B cell (primary cell): Measurements from ENCODE around the gene TRIP11. TPM values are rescaled to one million over a fixed set of nuclear protein-coding genes. Genes with fewer than 3 reads are reported as not detected.

Source experiments
- ATAC-seq: fragments of 200-7000 bp; cut with Tn5 transposase; one replicate; pipeline ENCODE4 v1.10.0; 2021; ENCODE audit warnings: low read depth, mild to moderate bottlenecking, moderate number of reproducible peaks, moderate library complexity
- CTCF ChIA-PET: fragments of 350-600 bp; sonication (Branson Sonifier 250); formaldehyde crosslinking; loops from one replicate; lab custom pipeline; 2021; ENCODE audit warnings: antibody characterized with exemption, inconsistent platforms; lab: Charles Lee
- POLR2A ChIA-PET: fragments of 350-600 bp; sonication (Branson Sonifier 250); formaldehyde crosslinking; loops from one replicate; lab custom pipeline; 2021; ENCODE audit warnings: antibody characterized with exemption; lab: Charles Lee
- DNase-seq: peaks from one replicate; pipeline ENCODE4 v3.0.0; 2013
- H2AFZ ChIP-seq: 2 replicates; pipeline ENCODE4 v1.6.1; 2012; ENCODE audit warnings: mild to moderate bottlenecking, low read depth, low read length; ENCODE audit not compliant: insufficient read depth, poor library complexity, severe bottlenecking
- H3K27ac ChIP-seq, 2 donors: 1 replicate in 1 of 2; 2 replicates in 1 of 2; pipeline ENCODE4 v1.5.1; 2012 to 2013; ENCODE audit warnings: low read length in 2 of 2, mild to moderate bottlenecking in 2 of 2, moderate library complexity in 1 of 2
- H3K27me3 ChIP-seq, 4 experiments: fragments of 200-600 bp in 1 of 4; sonication (generic) in 1 of 4; replicated peaks in 1 of 4; 1 replicate in 2 of 4; 2 replicates in 2 of 4; pipeline versions ENCODE4 v1.6.1 to v1.7.0; 2013 to 2016; ENCODE audit warnings: low read length in 3 of 4, mild to moderate bottlenecking in 2 of 4, mixed read lengths in 1 of 4, moderate library complexity in 1 of 4; ENCODE audit not compliant: insufficient read depth in 4 of 4, control insufficient read depth in 3 of 4; ENCODE audit errors: control extremely low read depth in 1 of 4
- H3K36me3 ChIP-seq, 2 experiments: replicated peaks in 1 of 2; 1 replicate in 1 of 2; 2 replicates in 1 of 2; pipeline versions ENCODE4 v1.6.1 to v1.7.1; 2013; ENCODE audit warnings: low read length in 1 of 2; ENCODE audit not compliant: insufficient read depth in 2 of 2, control insufficient read depth in 1 of 2; ENCODE audit errors: control extremely low read depth in 1 of 2, extremely low read depth in 1 of 2
- H3K4me1 ChIP-seq, 2 donors: fragments of 200-600 bp in 1 of 2; sonication (generic) in 1 of 2; 1 replicate in 1 of 2; 2 replicates in 1 of 2; pipeline versions ENCODE4 v1.5.1 to v1.6.1; 2013 to 2017; ENCODE audit warnings: low read length in 2 of 2; ENCODE audit not compliant: control insufficient read depth in 2 of 2, insufficient read depth in 2 of 2
- H3K4me2 ChIP-seq: replicated peaks from 2 replicates; pipeline ENCODE3; 2012; ENCODE audit warnings: mild to moderate bottlenecking, low read depth, low read length; ENCODE audit not compliant: poor library complexity, severe bottlenecking
- H3K4me3 ChIP-seq, 5 experiments: fragments of 200-600 bp in 1 of 5; sonication (generic) in 1 of 5; 1 replicate in 3 of 5; 2 replicates in 2 of 5; pipeline versions ENCODE4 v1.5.1 to v1.7.0; 2011 to 2016; ENCODE audit warnings: low read length in 4 of 5, mild to moderate bottlenecking in 4 of 5, low read depth in 2 of 5, control low read depth in 1 of 5, moderate library complexity in 1 of 5; ENCODE audit not compliant: insufficient read depth in 1 of 5; ENCODE audit errors: control extremely low read depth in 1 of 5, extremely low read depth in 1 of 5
- H3K79me2 ChIP-seq: fragments of 200-600 bp; sonication (generic); one replicate; pipeline ENCODE4 v1.6.0; 2016; ENCODE audit warnings: low read length; ENCODE audit not compliant: control insufficient read depth, insufficient read depth
- H3K9ac ChIP-seq: fragments of 200-600 bp; sonication (generic); 2 replicates; pipeline ENCODE4 v1.6.1; 2017; ENCODE audit warnings: mild to moderate bottlenecking, low read length, moderate library complexity
- H3K9me3 ChIP-seq, 3 donors: one replicate each; pipeline versions ENCODE4 v1.6.1 to v1.7.1; 2013; ENCODE audit warnings: low read length in 2 of 3; ENCODE audit not compliant: control insufficient read depth in 2 of 3, insufficient read depth in 1 of 3; ENCODE audit errors: control extremely low read depth in 1 of 3
- H4K20me1 ChIP-seq: 2 replicates; pipeline ENCODE4 v1.6.0; 2012; ENCODE audit warnings: mild to moderate bottlenecking, low read length; ENCODE audit not compliant: insufficient read depth, control insufficient read depth, poor library complexity, severe bottlenecking
- H3K27ac Mint-ChIP-seq: one replicate; pipeline ENCODE4 v1.8.0; 2021; ENCODE audit warnings: mixed read lengths
- H3K27me3 Mint-ChIP-seq: one replicate; pipeline ENCODE4 v1.8.0; 2021; ENCODE audit warnings: mixed read lengths
- H3K4me1 Mint-ChIP-seq: one replicate; pipeline ENCODE4 v1.8.0; 2021; ENCODE audit warnings: mixed read lengths
- H3K4me3 Mint-ChIP-seq: one replicate; pipeline ENCODE4 v1.8.0; 2021; ENCODE audit warnings: mixed read lengths
- H3K9me3 Mint-ChIP-seq: one replicate; pipeline ENCODE4 v1.8.0; 2022; ENCODE audit warnings: mixed read lengths; ENCODE audit not compliant: insufficient read depth
- EZH2 ChIP-seq: IDR thresholded peaks from 2 replicates; pipeline ENCODE4 v1.6.1; 2012; ENCODE audit warnings: borderline replicate concordance, low read depth, mild to moderate bottlenecking, moderate library complexity, low read length; ENCODE audit not compliant: insufficient read depth, poor library complexity, severe bottlenecking
- WGBS: methylation state at CpG from one replicate; pipeline ENCODE4 v1.1.5; 2013; ENCODE audit warnings: missing lambda C conversion rate; ENCODE audit not compliant: insufficient coverage; 5-methylcytosine and 5-hydroxymethylcytosine counted together
- intact Hi-C: fragments of 100-400 bp; cut with micrococcal nuclease; formaldehyde crosslinking; loops from one replicate; pipeline ENCODE4 v1.10.0; 2022
- polyA plus RNA-seq: library from polyadenylated mRNA; depleted of rRNA; stranded (reverse); fragments of >200 nt; gene quantifications from 2 replicates; pipeline ENCODE4 v1.2.3, GENCODE V29; 2012
- total RNA-seq, 2 donors: library from RNA; stranded (reverse); fragments of 120-200 nt in 1 of 2; gene quantifications; 1 replicate in 1 of 2; 2 replicates in 1 of 2; pipeline versions ENCODE4 v1.2.3 to v1.2.4, GENCODE V29; 2013 to 2022
- TF ChIP-seq, protein P1 (sequence below): fragments of 200-600 bp; IDR thresholded peaks from one replicate; pipeline ENCODE4 v1.8.0; 2022; ENCODE audit warnings: antibody characterized with exemption, mild to moderate bottlenecking

The TRIP11 gene
- total and polyA plus RNA-seq, 2 donors (not counting 1 experiment from before 2014, with no cell fraction given), result 6.4 to 62.2 TPM

GRCh38 chr14:92022036-92022435 is 17.8 kb downstream of the TRIP11 start:
- no peaks in the 10 kb centered on the region for H3K27me3 ChIP-seq
- DNase-seq (no peak), ATAC-seq (no peak)
- H3K4me1 ChIP-seq, result no peaks in the 10 kb centered on the region
- no peak overlapping the region for H2AFZ ChIP-seq
- H3K4me2 ChIP-seq, result no peak overlapping the region
- POLR2A ChIA-PET, result no interaction called here
- peaks cover 10% of the 10 kb centered on the region for H3K79me2 ChIP-seq
- no peak overlapping the region for H3K9ac ChIP-seq
- H3K4me3 ChIP-seq, result no peak overlapping the region
- no peaks in the 10 kb centered on the region for H3K9me3 Mint-ChIP-seq
- TF ChIP-seq, protein P1, sequence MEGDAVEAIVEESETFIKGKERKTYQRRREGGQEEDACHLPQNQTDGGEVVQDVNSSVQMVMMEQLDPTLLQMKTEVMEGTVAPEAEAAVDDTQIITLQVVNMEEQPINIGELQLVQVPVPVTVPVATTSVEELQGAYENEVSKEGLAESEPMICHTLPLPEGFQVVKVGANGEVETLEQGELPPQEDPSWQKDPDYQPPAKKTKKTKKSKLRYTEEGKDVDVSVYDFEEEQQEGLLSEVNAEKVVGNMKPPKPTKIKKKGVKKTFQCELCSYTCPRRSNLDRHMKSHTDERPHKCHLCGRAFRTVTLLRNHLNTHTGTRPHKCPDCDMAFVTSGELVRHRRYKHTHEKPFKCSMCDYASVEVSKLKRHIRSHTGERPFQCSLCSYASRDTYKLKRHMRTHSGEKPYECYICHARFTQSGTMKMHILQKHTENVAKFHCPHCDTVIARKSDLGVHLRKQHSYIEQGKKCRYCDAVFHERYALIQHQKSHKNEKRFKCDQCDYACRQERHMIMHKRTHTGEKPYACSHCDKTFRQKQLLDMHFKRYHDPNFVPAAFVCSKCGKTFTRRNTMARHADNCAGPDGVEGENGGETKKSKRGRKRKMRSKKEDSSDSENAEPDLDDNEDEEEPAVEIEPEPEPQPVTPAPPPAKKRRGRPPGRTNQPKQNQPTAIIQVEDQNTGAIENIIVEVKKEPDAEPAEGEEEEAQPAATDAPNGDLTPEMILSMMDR, result no peak
- no peak for TF ChIP-seq EZH2
- intact Hi-C loops, result no loop called here
- no peaks in the 10 kb centered on the region for H3K27me3 Mint-ChIP-seq
- H3K36me3 ChIP-seq, result peaks cover 5 to 55% of the 10 kb centered on the region in 2 experiments
- 100% methylated on average over 1 of the region's 1 CpG for WGBS
- peaks cover 6% of the 10 kb centered on the region for H3K4me1 Mint-ChIP-seq
- no peaks in the 10 kb centered on the region for H4K20me1 ChIP-seq
- CTCF ChIA-PET, result no interaction called here
- no peak overlapping the region for H3K4me3 Mint-ChIP-seq
- H3K9me3 ChIP-seq, result no peaks in the 10 kb centered on the region
- H3K27ac Mint-ChIP-seq, result no peak overlapping the region
- no peak overlapping the region for H3K27ac ChIP-seq

DNA sequence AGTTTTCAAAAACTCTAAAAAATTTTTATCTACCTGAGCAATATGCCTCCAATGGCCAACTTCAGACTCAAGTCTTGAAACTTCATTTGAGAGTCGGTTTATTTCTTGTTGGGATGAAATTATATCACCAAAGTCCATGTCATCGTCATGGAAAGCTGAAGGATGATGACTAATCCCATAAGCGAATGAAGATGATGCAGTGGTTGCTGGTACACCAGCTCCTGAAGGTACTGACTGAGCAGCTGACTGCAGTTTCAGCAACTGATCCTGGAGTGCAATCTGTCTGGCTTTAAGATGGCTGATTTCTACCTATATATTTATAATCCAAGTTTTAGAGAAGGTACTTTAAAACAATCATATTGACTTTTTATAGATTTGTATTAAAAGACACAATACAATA is 18.3 kb downstream of the TRIP11 start:
- CTCF ChIA-PET, result no interaction called here
- WGBS, result 100% methylated on average over 3 of the region's 3 CpGs
- POLR2A ChIA-PET, result no interaction called here
- Histone ChIP-seq H3K27me3 (no peaks in the 10 kb centered on the region), H3K4me1 (no peaks in the 10 kb centered on the region), H3K4me3 (no peak overlapping the region), H3K9me3 (no peaks in the 10 kb centered on the region), H3K79me2 (peaks cover 10% of the 10 kb centered on the region), H3K36me3 (peaks cover 5 to 57% of the 10 kb centered on the region in 2 experiments), H3K27ac (no peak overlapping the region), H4K20me1 (no peaks in the 10 kb centered on the region), H3K4me2 (no peak overlapping the region), H3K9ac (no peak overlapping the region), H2AFZ (no peak overlapping the region)
- DNase-seq (no peak), ATAC-seq (no peak)
- Mint-ChIP-seq H3K27me3 (no peaks in the 10 kb centered on the region), H3K27ac (no peak overlapping the region), H3K4me3 (no peak overlapping the region), H3K9me3 (no peaks in the 10 kb centered on the region), H3K4me1 (peaks cover 3% of the 10 kb centered on the region)
- TF ChIP-seq, protein P1, result no peak
- TF ChIP-seq EZH2, result no peak
- intact Hi-C loops, result no loop called here
